GM23338 (cell line): ENCODE measurements around the gene COX14. TPM values are rescaled to one million over a fixed set of nuclear protein-coding genes. Genes with fewer than 3 reads are reported as not detected.

ENCODE experiments used
- ATAC-seq: fragments of 200-7000 bp; cut with Tn5 transposase; 3 replicates; pipeline ENCODE4 v1.9.1; 2020
- DNase-seq: peaks from one replicate; pipeline ENCODE4 v3.0.0-alpha.2; 2015; ENCODE audit warnings: low spot score
- H2AFZ ChIP-seq: fragments of 200-600 bp; sonication (generic); 2 replicates; pipeline ENCODE4 v1.8.0; 2016; ENCODE audit warnings: antibody characterized with exemption, mild to moderate bottlenecking, moderate library complexity
- H3F3A ChIP-seq: fragments of 200-600 bp; sonication (generic); replicated peaks from 2 replicates; pipeline ENCODE4 v1.8.0; 2017; ENCODE audit warnings: antibody characterized with exemption, mixed run types, low read depth
- H3K27ac ChIP-seq: fragments of 200-600 bp; sonication (generic); 2 replicates; pipeline ENCODE4 v1.6.1; 2016; ENCODE audit warnings: low read depth
- H3K27me3 ChIP-seq: fragments of 200-600 bp; sonication (generic); 2 replicates; pipeline ENCODE4 v1.8.0; 2016; ENCODE audit warnings: mild to moderate bottlenecking, mixed run types, moderate library complexity; ENCODE audit not compliant: insufficient read depth
- H3K36me3 ChIP-seq: fragments of 200-600 bp; sonication (generic); 2 replicates; pipeline ENCODE4 v1.8.0; 2016; ENCODE audit warnings: mild to moderate bottlenecking; ENCODE audit not compliant: insufficient read depth
- H3K4me1 ChIP-seq: fragments of 200-600 bp; sonication (generic); 2 replicates; pipeline ENCODE4 v1.8.0; 2016; ENCODE audit warnings: mild to moderate bottlenecking, moderate library complexity; ENCODE audit not compliant: insufficient read depth
- H3K4me2 ChIP-seq: fragments of 200-600 bp; sonication (generic); 2 replicates; pipeline ENCODE4 v1.7.1; 2017; ENCODE audit warnings: mixed run types
- H3K4me3 ChIP-seq: fragments of 200-600 bp; sonication (generic); 2 replicates; pipeline ENCODE4 v1.6.1; 2016; ENCODE audit warnings: mixed run types
- H3K79me2 ChIP-seq: fragments of 200-600 bp; sonication (generic); replicated peaks from 2 replicates; pipeline ENCODE4 v1.8.0; 2017; ENCODE audit warnings: mild to moderate bottlenecking; ENCODE audit not compliant: insufficient read depth
- H3K9me2 ChIP-seq: fragments of 200-600 bp; sonication (generic); 2 replicates; pipeline ENCODE4 v1.8.0; 2017; ENCODE audit not compliant: insufficient read depth
- H4K20me1 ChIP-seq: fragments of 200-600 bp; sonication (generic); replicated peaks from 2 replicates; pipeline ENCODE4 v1.8.0; 2017; ENCODE audit warnings: mild to moderate bottlenecking; ENCODE audit not compliant: insufficient read depth
- H3K27ac Mint-ChIP-seq: 2 replicates; pipeline ENCODE4 v1.8.0; 2020; ENCODE audit warnings: inconsistent platforms, mild to moderate bottlenecking, moderate library complexity, mixed read lengths
- H3K27me3 Mint-ChIP-seq: 3 replicates; pipeline ENCODE4 v1.8.0; 2022; ENCODE audit warnings: low read depth, mild to moderate bottlenecking, moderate library complexity, mixed read lengths, inconsistent platforms; ENCODE audit not compliant: insufficient read depth, poor library complexity
- H3K36me3 Mint-ChIP-seq: 3 replicates; pipeline ENCODE4 v1.8.0; 2021; ENCODE audit warnings: low read depth, mild to moderate bottlenecking, inconsistent platforms, moderate library complexity, mixed read lengths
- H3K4me1 Mint-ChIP-seq: 3 replicates; pipeline ENCODE4 v1.8.0; 2020; ENCODE audit warnings: mild to moderate bottlenecking, inconsistent platforms, mixed read lengths
- H3K4me3 Mint-ChIP-seq: 3 replicates; pipeline ENCODE4 v1.8.0; 2021; ENCODE audit warnings: moderate library complexity, mild to moderate bottlenecking, inconsistent platforms, mixed read lengths
- H3K9me3 Mint-ChIP-seq: 3 replicates; pipeline ENCODE4 v1.8.0; 2020; ENCODE audit warnings: moderate library complexity, mild to moderate bottlenecking, inconsistent platforms, mixed read lengths
- CREB1 ChIP-seq: fragments of 250-450 bp; sonication (Bioruptor Pico); IDR thresholded peaks from 2 replicates; pipeline ENCODE4 v1.5.0; 2020; ENCODE audit warnings: low read depth, mild to moderate bottlenecking, moderate library complexity
- EZH2 ChIP-seq: fragments of 200-600 bp; sonication (generic); IDR thresholded peaks from one replicate; pipeline ENCODE4 v1.8.0; 2017; ENCODE audit warnings: antibody characterized with exemption, mild to moderate bottlenecking, low read depth; ENCODE audit not compliant: unreplicated experiment
- JUNB ChIP-seq: IDR thresholded peaks from one replicate; pipeline ENCODE4 v1.6.1; 2016; ENCODE audit warnings: antibody characterized with exemption; ENCODE audit not compliant: unreplicated experiment
- POLR2AphosphoS5 ChIP-seq: IDR thresholded peaks from 2 replicates; pipeline ENCODE4 v1.6.1; 2016; ENCODE audit warnings: antibody characterized with exemption, low read depth
- ZNF114 ChIP-seq: fragments of 250-450 bp; sonication (Bioruptor Pico); IDR thresholded peaks from 2 replicates; pipeline ENCODE4 v1.5.0; 2020; ENCODE audit warnings: mild to moderate bottlenecking, moderate library complexity
- ZNF331 ChIP-seq: fragments of 250-450 bp; sonication (Bioruptor Pico); IDR thresholded peaks from 2 replicates; pipeline ENCODE4 v1.5.0; 2020; ENCODE audit warnings: low read depth, mild to moderate bottlenecking, moderate library complexity
- polyA plus RNA-seq: library from polyadenylated mRNA; unstranded; fragments of >200 nt; fragmentation: Nextera tagmentation; extraction: Ambion mirVana; gene quantifications from 2 replicates; pipeline ENCODE4 v1.2.1, GENCODE V29; 2016
- total RNA-seq: library from RNA; depleted of rRNA; stranded (reverse); fragments of >200 nt; shearing (Covaris generic); gene quantifications from 2 replicates; pipeline ENCODE4 v1.2.3, GENCODE V29; 2014
- TF ChIP-seq, protein P1 (sequence below): fragments of 250-450 bp; sonication (Bioruptor Pico); IDR thresholded peaks from 2 replicates; pipeline ENCODE4 v1.5.0; 2020; ENCODE audit warnings: mild to moderate bottlenecking, moderate library complexity
- TF ChIP-seq, protein P2 (sequence below): IDR thresholded peaks from 2 replicates; pipeline ENCODE4 v1.6.1; 2016; ENCODE audit warnings: antibody characterized with exemption
- TF ChIP-seq, protein P3 (sequence below): IDR thresholded peaks from one replicate; pipeline ENCODE4 v1.6.1; 2018; ENCODE audit warnings: antibody characterized with exemption; ENCODE audit not compliant: unreplicated experiment

COX14 gene
- total and polyA plus RNA-seq, 2 experiments from 2014 or later = 43.7 to 73.5 TPM

DNA sequence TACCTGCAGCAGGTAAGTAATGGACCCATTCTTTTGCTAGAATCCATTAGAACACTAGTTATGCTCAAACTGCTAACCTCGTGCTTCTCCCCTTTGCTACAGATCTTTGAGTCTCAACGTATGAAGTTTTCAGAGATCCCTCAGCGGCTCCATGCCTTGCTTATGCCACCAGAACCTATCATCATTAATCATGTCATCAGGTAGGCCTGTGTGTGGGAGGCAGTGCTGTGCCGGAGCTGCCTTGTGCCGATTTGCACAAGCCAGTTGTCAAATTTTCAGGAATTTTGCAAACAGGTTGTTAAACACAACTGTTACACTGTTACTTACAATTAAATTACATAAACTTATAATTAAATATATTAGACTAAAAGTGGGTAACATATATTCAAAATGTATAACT, 21.6 kb upstream of the COX14 start (continued):
- TF ChIP-seq, protein P1, sequence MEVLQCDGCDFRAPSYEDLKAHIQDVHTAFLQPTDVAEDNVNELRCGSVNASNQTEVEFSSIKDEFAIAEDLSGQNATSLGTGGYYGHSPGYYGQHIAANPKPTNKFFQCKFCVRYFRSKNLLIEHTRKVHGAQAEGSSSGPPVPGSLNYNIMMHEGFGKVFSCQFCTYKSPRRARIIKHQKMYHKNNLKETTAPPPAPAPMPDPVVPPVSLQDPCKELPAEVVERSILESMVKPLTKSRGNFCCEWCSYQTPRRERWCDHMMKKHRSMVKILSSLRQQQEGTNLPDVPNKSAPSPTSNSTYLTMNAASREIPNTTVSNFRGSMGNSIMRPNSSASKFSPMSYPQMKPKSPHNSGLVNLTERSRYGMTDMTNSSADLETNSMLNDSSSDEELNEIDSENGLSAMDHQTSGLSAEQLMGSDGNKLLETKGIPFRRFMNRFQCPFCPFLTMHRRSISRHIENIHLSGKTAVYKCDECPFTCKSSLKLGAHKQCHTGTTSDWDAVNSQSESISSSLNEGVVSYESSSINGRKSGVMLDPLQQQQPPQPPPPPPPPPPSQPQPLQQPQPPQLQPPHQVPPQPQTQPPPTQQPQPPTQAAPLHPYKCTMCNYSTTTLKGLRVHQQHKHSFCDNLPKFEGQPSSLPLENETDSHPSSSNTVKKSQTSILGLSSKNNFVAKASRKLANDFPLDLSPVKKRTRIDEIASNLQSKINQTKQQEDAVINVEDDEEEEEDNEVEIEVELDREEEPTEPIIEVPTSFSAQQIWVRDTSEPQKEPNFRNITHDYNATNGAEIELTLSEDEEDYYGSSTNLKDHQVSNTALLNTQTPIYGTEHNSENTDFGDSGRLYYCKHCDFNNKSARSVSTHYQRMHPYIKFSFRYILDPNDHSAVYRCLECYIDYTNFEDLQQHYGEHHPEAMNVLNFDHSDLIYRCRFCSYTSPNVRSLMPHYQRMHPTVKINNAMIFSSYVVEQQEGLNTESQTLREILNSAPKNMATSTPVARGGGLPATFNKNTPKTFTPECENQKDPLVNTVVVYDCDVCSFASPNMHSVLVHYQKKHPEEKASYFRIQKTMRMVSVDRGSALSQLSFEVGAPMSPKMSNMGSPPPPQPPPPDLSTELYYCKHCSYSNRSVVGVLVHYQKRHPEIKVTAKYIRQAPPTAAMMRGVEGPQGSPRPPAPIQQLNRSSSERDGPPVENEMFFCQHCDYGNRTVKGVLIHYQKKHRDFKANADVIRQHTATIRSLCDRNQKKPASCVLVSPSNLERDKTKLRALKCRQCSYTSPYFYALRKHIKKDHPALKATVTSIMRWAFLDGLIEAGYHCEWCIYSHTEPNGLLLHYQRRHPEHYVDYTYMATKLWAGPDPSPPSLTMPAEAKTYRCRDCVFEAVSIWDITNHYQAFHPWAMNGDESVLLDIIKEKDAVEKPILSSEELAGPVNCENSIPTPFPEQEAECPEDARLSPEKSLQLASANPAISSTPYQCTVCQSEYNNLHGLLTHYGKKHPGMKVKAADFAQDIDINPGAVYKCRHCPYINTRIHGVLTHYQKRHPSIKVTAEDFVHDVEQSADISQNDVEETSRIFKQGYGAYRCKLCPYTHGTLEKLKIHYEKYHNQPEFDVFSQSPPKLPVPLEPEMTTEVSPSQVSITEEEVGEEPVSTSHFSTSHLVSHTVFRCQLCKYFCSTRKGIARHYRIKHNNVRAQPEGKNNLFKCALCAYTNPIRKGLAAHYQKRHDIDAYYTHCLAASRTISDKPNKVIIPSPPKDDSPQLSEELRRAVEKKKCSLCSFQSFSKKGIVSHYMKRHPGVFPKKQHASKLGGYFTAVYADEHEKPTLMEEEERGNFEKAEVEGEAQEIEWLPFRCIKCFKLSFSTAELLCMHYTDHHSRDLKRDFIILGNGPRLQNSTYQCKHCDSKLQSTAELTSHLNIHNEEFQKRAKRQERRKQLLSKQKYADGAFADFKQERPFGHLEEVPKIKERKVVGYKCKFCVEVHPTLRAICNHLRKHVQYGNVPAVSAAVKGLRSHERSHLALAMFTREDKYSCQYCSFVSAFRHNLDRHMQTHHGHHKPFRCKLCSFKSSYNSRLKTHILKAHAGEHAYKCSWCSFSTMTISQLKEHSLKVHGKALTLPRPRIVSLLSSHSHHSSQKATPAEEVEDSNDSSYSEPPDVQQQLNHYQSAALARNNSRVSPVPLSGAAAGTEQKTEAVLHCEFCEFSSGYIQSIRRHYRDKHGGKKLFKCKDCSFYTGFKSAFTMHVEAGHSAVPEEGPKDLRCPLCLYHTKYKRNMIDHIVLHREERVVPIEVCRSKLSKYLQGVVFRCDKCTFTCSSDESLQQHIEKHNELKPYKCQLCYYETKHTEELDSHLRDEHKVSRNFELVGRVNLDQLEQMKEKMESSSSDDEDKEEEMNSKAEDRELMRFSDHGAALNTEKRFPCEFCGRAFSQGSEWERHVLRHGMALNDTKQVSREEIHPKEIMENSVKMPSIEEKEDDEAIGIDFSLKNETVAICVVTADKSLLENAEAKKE (CRISPR knock-in tag) = no peak
- TF ChIP-seq EZH2 (no peak), CREB1 (CRISPR knock-in tag) (no peak), ZNF331 (no peak), ZNF114 (CRISPR knock-in tag) (no peak), JUNB (no peak)
- TF ChIP-seq, protein P2, sequence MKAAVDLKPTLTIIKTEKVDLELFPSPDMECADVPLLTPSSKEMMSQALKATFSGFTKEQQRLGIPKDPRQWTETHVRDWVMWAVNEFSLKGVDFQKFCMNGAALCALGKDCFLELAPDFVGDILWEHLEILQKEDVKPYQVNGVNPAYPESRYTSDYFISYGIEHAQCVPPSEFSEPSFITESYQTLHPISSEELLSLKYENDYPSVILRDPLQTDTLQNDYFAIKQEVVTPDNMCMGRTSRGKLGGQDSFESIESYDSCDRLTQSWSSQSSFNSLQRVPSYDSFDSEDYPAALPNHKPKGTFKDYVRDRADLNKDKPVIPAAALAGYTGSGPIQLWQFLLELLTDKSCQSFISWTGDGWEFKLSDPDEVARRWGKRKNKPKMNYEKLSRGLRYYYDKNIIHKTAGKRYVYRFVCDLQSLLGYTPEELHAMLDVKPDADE = no peak

DNA sequence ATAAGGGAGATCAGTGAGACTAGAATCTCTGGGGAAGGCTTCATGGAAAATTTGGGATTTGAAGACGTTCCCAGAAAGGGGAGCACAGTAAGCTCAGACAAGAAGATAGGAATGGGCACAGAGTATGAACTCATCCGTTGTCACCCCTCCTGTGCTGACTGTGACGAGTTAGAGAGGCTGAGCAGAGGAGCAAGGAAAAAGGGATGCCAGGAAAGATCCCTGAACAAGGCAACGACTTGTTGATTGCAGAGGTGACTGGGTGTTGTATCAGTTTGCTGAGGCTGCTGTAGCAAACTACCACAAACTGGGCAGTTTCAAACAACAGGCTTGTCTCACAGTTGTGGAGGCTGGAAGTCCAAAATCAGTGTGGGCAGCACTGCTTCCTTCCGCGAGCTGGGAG, 14.1 kb upstream of the COX14 start:
- 0 out of 2 replicates have a peak, but pooled peaks cover under 1% of the 10 kb centered on the region for H3K4me1 ChIP-seq
- H3K9me2 ChIP-seq = no peaks in the 10 kb centered on the region
- no peak overlapping the region for H3K4me3 ChIP-seq
- no peak overlapping the region for H3K4me2 ChIP-seq
- no peak overlapping the region for H3K27ac Mint-ChIP-seq
- peaks cover 84% of the 10 kb centered on the region for H3K36me3 Mint-ChIP-seq
- no peaks in the 10 kb centered on the region for H3K79me2 ChIP-seq
- H3K36me3 ChIP-seq = peaks cover 58% of the 10 kb centered on the region
- H3K27me3 ChIP-seq = no peaks in the 10 kb centered on the region
- ATAC-seq = no peak
- no peak overlapping the region for H3K4me3 Mint-ChIP-seq
- H3F3A ChIP-seq = peaks cover 8% of the 10 kb centered on the region; the same call in 1 of the 2 replicates
- no peaks in the 10 kb centered on the region for H3K9me3 Mint-ChIP-seq
- H4K20me1 ChIP-seq = peaks cover 11% of the 10 kb centered on the region
- DNase-seq = no peak
- no peak overlapping the region for H3K27ac ChIP-seq
- H3K27me3 Mint-ChIP-seq = peaks cover 7% of the 10 kb centered on the region
- H3K4me1 Mint-ChIP-seq = peaks cover 24% of the 10 kb centered on the region
- H2AFZ ChIP-seq = no peak overlapping the region
- TF ChIP-seq, protein P3, sequence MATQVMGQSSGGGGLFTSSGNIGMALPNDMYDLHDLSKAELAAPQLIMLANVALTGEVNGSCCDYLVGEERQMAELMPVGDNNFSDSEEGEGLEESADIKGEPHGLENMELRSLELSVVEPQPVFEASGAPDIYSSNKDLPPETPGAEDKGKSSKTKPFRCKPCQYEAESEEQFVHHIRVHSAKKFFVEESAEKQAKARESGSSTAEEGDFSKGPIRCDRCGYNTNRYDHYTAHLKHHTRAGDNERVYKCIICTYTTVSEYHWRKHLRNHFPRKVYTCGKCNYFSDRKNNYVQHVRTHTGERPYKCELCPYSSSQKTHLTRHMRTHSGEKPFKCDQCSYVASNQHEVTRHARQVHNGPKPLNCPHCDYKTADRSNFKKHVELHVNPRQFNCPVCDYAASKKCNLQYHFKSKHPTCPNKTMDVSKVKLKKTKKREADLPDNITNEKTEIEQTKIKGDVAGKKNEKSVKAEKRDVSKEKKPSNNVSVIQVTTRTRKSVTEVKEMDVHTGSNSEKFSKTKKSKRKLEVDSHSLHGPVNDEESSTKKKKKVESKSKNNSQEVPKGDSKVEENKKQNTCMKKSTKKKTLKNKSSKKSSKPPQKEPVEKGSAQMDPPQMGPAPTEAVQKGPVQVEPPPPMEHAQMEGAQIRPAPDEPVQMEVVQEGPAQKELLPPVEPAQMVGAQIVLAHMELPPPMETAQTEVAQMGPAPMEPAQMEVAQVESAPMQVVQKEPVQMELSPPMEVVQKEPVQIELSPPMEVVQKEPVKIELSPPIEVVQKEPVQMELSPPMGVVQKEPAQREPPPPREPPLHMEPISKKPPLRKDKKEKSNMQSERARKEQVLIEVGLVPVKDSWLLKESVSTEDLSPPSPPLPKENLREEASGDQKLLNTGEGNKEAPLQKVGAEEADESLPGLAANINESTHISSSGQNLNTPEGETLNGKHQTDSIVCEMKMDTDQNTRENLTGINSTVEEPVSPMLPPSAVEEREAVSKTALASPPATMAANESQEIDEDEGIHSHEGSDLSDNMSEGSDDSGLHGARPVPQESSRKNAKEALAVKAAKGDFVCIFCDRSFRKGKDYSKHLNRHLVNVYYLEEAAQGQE = no peak
- no peak for TF ChIP-seq POLR2AphosphoS5
